ENCODE measurements around the gene TMEM154.

DNA sequence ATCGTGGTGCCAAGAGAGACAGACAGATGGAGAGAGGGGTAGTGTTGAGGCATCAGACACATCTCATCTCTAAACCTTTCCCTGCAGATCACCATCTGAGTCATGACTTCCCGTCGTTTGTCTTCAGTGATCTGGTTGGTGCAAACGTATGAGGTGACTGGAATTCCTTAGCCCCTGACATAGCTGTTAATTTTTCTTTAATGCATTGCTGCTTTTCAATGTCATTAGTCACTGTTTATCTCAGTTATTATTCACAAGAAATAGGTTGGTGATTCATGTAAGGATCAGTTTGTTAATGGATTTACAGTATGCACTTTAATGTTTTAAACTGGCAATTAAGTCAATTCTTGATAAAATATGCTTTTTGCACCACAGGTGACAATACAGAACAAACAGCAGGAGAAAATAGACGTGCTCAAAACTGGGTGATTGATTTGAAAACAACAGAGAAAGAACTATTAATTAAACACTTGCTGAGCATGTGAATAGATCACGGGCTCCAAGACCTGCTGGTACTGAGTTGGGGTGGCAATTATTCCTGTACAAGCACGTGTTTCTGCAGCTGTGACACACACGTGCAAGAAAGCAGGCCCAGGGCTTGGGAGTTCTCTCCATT is 1.3 kb upstream of the TMEM154 start:
- TF ChIP-seq PPARA (CRISPR knock-in tag; IDR thresholded peaks at IDR 0.05; ENCODE audit: borderline replicate concordance) (no peak), ZFP3 (CRISPR knock-in tag; IDR thresholded peaks at IDR 0.05) (no peak), CREB5 (CRISPR knock-in tag; IDR thresholded peaks at IDR 0.05; ENCODE audit: low read depth) (no peak), TOX (CRISPR knock-in tag; IDR thresholded peaks at IDR 0.05; ENCODE audit: borderline replicate concordance) (no peak), BACH2 (CRISPR knock-in tag; IDR thresholded peaks at IDR 0.05; ENCODE audit: borderline replicate concordance) (no peak), PATZ1 (CRISPR knock-in tag; IDR thresholded peaks at IDR 0.05; ENCODE audit: borderline replicate concordance) (no peak), ZNF565 (CRISPR knock-in tag; conservative IDR thresholded peaks at IDR 0.05; ENCODE audit: low read depth) (no peak), RARB (CRISPR knock-in tag; IDR thresholded peaks at IDR 0.05) (no peak)
